Measurements from ENCODE around the gene STK39. TPM values are rescaled to one million over a fixed set of nuclear protein-coding genes. Genes with fewer than 3 reads are reported as not detected.

STK39 gene
- total RNA-seq, 1 experiment from 2014 or later = 18.3 TPM

DNA sequence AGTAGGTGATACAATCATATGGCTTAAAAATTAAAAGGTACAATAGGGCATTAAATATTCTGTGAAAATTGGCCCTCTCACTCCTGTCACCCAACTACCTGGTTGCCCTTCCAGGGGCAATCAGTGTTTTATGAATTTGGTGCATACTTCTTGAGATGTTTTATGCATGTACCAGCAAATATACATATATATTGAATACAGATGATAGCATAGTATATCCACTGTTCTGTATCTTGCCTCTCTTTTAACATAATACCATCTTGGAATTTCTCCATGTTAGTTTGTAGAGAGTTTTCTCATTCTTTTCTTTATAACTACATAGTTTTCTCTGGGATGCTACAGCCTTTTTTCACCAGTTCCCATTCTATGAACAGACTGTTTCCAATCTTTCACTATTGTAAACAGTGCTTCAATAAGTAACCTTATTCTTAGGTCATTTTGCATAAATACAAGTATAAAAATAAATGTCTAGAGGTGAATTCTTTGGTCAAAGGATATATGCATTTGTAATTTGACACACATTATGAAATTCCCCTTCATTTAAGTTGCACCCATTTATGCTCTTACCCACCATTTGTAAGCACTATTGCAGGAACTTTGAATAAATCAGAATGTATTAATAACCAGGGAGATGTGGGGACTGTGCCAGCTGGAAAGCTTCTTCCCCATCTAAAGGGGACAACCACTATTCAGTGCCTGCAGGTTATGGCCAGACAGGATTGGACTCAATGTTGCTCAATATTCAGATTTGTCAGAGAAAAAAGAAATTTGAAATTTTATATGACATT is 225.4 kb downstream of the STK39 start:
- no peak overlapping the region for H3K4me3 ChIP-seq
- no peak for DNase-seq (ENCODE audit: low read depth in 1 of 2, low spot score in 2 of 2)

DNA sequence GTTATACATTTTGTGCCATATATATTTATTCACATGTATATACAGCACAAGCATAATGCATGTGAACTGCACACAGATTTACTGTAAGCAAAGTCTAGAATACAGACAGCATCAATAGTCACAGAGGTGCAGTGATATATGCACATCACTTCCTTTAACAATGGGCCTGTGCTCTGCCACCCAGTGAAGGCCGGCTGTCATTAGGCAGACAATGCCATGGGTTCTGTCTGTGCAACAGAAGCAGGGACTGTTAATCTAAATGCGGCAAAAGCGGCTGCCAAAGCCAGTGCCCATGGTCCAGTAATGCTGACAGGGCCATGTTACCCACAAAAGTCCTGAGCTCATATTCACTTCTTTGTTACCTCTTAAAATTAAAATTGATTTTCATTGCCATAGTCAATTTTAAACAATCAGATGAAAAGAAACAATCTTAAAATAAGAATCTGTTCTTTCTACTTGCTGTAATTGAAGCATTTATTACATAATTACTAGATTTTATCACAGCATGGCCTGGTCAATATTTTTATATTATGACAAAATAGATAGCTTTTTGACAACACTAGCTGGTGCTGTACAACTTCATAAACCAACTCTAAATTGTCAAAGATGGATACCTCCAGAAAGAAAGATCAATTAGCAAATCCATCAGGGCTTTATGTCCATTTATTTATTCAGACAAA is 232.0 kb downstream of the STK39 start:
- Histone ChIP-seq H3K36me3 (no peaks in the 10 kb centered on the region), H3K4me1 (replicated peaks) (no peaks in the 10 kb centered on the region), H3K27ac (no peak overlapping the region), H3K27me3 (replicated peaks) (no peaks in the 10 kb centered on the region), H3K4me3 (no peak overlapping the region), H3K9me3 (replicated peaks) (no peaks in the 10 kb centered on the region)
- DNase-seq (ENCODE audit: low read depth in 1 of 2, low spot score in 2 of 2) = no peak

More for the DNA sequence above, 225.4 kb downstream of the STK39 start:
- no peak overlapping the region for H3K27ac ChIP-seq
- no peaks in the 10 kb centered on the region for H3K4me1 ChIP-seq (replicated peaks)
- no peaks in the 10 kb centered on the region for H3K9me3 ChIP-seq (replicated peaks)
- no peaks in the 10 kb centered on the region for H3K36me3 ChIP-seq
- no peaks in the 10 kb centered on the region for H3K27me3 ChIP-seq (replicated peaks)

DNA sequence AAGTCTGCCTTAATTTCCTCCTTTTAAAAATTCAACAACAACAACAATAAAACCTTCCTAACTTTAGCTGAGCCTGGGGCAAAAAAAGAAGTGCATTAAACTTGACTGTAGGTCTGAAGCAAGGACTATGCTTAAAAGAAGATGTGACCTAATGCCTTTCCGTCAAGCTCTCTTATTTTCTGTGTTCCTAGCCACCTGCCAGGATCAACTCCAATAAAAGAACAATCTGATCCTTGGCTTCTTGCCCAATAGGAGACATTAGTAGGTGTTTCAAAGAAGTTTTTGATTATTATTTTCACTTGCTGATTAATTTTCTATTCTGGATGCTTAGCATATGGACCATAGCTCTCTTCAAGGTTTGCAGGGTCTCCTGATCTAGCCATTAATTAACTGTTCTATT is 237.5 kb downstream of the STK39 start:
- Histone ChIP-seq H3K9me3 (replicated peaks) (no peaks in the 10 kb centered on the region), H3K4me1 (replicated peaks) (no peaks in the 10 kb centered on the region), H3K27me3 (replicated peaks) (no peaks in the 10 kb centered on the region), H3K36me3 (no peaks in the 10 kb centered on the region), H3K27ac (no peak overlapping the region), H3K4me3 (no peak overlapping the region)
- no peak for DNase-seq (ENCODE audit: low read depth in 1 of 2, low spot score in 2 of 2)

DNA sequence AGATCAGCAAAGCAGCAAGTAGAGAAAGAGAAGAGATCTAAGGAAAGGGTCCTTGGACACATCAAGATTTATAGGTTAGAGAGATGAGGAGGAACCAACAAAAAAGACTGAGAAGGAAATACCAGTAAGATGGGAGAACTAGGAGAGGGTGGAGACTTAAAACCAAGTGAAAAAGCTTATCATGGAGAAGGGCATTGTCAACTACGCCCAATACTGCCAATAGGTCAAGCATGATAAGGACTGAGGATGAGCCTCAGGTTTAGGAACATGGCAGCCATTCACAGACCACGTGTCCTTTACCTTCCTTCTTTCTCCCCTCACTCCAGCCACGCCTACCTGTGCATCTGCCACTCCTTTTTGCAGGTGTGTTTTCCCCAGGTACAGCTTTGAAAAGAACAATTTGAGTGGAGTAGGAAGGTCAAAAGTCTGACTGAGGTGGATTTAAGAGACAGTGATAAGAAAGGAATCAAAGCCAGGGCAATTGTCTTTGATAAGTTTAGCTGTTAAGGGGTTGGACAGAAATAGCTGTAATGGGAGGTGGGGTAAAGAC is 238.7 kb downstream of the STK39 start:
- no peaks in the 10 kb centered on the region for H3K9me3 ChIP-seq (replicated peaks)
- no peaks in the 10 kb centered on the region for H3K36me3 ChIP-seq
- H3K27me3 ChIP-seq (replicated peaks) = no peaks in the 10 kb centered on the region
- no peak for DNase-seq (ENCODE audit: low read depth in 1 of 2, low spot score in 2 of 2)
- no peak overlapping the region for H3K27ac ChIP-seq
- no peaks in the 10 kb centered on the region for H3K4me1 ChIP-seq (replicated peaks)
- no peak overlapping the region for H3K4me3 ChIP-seq

DNA sequence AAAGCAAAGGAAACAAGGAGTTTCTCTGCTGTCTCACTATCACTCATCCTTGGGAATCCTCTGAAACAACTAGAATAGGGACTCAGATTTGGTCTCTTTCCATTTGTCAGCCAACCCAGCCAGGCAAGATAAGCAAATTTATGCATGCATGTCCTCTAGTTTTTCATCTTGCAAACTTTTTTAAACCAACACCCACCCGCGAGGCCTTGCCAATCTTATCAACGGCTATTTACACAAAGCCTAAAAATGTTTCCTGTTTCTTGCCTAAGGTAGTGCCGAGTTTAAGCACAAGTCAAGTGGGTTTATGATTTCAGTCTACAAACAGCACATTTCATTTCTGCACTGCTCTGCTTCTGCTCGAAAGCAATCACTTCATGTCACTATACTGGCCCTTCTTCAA is 240.9 kb downstream of the STK39 start:
- no peak for DNase-seq (ENCODE audit: low read depth in 1 of 2, low spot score in 2 of 2)
- no peak overlapping the region for H3K27ac ChIP-seq
- H3K4me1 ChIP-seq (replicated peaks) = peaks cover 5% of the 10 kb centered on the region; the same call in 1 of the 2 replicates
- no peaks in the 10 kb centered on the region for H3K27me3 ChIP-seq (replicated peaks)
- H3K36me3 ChIP-seq = no peaks in the 10 kb centered on the region
- H3K4me3 ChIP-seq = no peak overlapping the region
- no peaks in the 10 kb centered on the region for H3K9me3 ChIP-seq (replicated peaks)

DNA sequence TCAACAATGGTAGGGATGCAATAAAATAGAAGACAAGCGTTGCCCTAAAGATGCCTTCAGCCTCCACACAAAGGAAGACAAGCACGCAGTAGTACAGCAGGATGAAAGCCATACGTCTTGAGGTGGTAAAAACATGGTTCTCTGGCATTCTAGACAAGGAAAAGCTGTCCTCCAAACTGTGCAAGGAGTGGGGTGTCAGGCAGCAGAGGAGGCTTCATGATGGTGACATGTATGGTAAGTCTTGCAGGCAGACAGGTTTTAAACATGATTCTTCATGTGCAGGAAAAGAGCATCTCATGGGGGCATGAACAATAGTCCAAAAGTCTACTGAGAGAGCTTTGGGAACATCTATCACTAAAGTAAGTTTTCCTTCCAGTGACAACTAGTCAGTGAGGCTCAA is 241.8 kb downstream of the STK39 start:
- no peak for DNase-seq (ENCODE audit: low read depth in 1 of 2, low spot score in 2 of 2)
- Histone ChIP-seq H3K27ac (no peak overlapping the region), H3K27me3 (replicated peaks) (no peaks in the 10 kb centered on the region), H3K9me3 (replicated peaks) (no peaks in the 10 kb centered on the region), H3K4me1 (replicated peaks) (peaks cover 5% of the 10 kb centered on the region; the same call in 1 of the 2 replicates), H3K4me3 (no peak overlapping the region), H3K36me3 (no peaks in the 10 kb centered on the region)

DNA sequence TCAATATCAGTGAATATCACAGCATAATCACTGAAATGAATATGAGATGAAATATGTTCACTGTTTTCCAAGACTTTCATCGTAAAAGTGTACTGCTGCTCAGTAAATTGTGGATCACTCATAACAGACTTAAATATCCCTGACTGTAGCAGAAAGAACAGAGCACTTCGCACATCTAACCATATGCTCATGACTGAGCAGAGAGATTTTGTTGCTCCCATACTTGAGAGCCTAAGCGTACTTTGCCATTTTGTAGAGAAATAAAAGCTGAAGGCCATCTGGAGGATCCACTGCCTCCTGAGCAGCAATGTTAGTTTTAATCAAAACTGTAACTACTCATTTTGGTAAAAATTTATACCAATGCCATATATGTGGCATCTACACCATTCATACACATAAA is 243.5 kb downstream of the STK39 start:
- Histone ChIP-seq H3K9me3 (replicated peaks) (no peaks in the 10 kb centered on the region), H3K4me3 (no peak overlapping the region), H3K27ac (no peak overlapping the region), H3K27me3 (replicated peaks) (no peaks in the 10 kb centered on the region), H3K4me1 (replicated peaks) (peaks cover 5% of the 10 kb centered on the region; the same call in 1 of the 2 replicates), H3K36me3 (no peaks in the 10 kb centered on the region)
- no peak for DNase-seq (ENCODE audit: low read depth in 1 of 2, low spot score in 2 of 2)

DNA sequence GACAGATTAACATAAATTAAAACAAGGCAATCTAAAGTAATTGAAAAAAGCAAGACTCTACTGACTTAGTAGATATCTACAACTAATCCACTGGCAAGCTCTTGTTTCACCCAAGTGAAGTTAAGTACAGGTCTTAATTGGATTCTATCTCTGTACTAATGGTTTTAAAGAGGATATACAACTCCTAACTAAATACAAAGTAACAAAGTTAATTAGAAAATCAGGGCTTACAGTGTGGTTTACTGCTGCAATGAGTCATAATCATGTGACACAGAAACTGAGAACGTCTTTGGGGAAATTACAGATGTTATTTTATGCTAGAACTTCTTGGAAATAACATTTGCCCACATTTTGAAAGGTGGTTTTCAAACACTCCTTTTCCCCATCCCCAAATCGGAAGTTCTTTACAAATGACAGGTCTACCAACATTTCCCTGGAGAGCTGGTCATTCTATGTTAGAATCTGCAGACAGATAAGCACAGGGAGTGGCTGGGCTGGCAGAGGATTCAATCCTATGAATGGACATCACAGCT is 245.3 kb downstream of the STK39 start:
- Histone ChIP-seq H3K27ac (no peak overlapping the region), H3K27me3 (replicated peaks) (no peaks in the 10 kb centered on the region), H3K4me3 (no peak overlapping the region), H3K36me3 (no peaks in the 10 kb centered on the region), H3K9me3 (replicated peaks) (no peaks in the 10 kb centered on the region), H3K4me1 (replicated peaks) (peaks cover 5% of the 10 kb centered on the region; the same call in 1 of the 2 replicates)
- DNase-seq (ENCODE audit: low read depth in 1 of 2, low spot score in 2 of 2) = peak in 1 of 2 experiments; percentile 10

DNA sequence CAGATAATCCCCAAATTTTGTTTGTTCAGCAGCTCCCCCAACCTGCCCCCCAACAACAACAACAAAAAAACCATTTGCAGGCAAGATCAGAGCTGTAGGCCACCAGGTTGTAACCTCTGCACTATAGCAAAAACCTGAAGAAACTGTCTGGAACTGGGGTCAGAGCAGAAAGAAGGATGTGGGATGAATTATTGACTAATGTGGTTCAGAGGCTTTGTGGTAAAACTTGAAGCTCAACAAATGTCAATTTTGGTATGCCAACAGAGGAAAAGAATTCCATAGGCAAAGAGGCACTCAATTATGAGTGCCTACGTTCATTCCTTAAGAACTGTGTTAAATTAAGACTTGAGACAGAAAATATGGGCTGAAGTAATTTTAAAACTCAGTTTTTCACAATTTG is 255.1 kb downstream of the STK39 start:
- DNase-seq (ENCODE audit: low read depth in 1 of 2, low spot score in 2 of 2) = no peak
- Histone ChIP-seq H3K36me3 (no peaks in the 10 kb centered on the region), H3K4me1 (replicated peaks) (no peaks in the 10 kb centered on the region), H3K4me3 (no peak overlapping the region), H3K9me3 (replicated peaks) (no peaks in the 10 kb centered on the region), H3K27ac (no peak overlapping the region), H3K27me3 (replicated peaks) (no peaks in the 10 kb centered on the region)

DNA sequence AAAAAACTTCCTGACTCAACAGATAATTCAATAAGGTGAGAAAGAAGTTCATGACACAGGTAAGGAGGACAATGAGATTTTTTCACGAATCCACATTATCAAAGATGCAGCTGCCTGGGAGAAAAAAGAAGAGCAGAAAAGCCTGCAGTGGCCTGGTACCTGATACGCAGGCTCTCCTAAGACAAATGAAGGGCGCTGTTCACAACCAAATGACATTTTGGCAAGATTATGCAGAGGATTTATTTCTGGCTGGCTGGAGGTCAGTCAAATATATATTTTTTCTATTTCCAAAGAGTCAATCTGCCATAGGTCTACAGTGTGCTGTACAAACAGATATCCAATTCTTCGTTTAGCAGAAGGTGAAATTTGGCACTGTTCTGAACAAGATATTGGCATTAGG is 257.3 kb downstream of the STK39 start:
- H3K27ac ChIP-seq = no peak overlapping the region
- no peaks in the 10 kb centered on the region for H3K27me3 ChIP-seq (replicated peaks)
- no peaks in the 10 kb centered on the region for H3K4me1 ChIP-seq (replicated peaks)
- no peak for DNase-seq (ENCODE audit: low read depth in 1 of 2, low spot score in 2 of 2)
- H3K36me3 ChIP-seq = no peaks in the 10 kb centered on the region
- H3K9me3 ChIP-seq (replicated peaks) = no peaks in the 10 kb centered on the region
- H3K4me3 ChIP-seq = no peak overlapping the region

DNA sequence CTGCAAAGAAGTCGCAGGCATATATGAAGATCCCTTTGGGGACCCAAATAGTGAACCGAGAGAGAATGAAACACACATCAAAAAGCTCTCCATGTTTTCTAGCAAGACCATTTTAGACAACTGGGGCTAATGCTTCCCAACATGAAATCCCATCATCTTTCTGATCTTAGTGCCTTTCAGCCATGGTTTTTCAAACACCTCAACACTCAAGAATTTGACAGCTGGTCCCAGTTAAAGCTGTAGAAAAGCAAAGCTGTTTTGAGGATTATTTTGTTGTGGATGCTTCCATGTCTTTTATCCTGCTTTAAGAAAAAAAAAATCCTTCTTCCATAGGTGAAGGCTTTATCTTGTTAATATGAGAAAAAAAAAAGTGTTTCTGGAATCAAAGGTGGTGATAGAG is 259.1 kb downstream of the STK39 start:
- H3K27ac ChIP-seq = no peak overlapping the region
- no peaks in the 10 kb centered on the region for H3K27me3 ChIP-seq (replicated peaks)
- no peaks in the 10 kb centered on the region for H3K36me3 ChIP-seq
- DNase-seq (ENCODE audit: low read depth in 1 of 2, low spot score in 2 of 2) = no peak
- H3K4me1 ChIP-seq (replicated peaks) = no peaks in the 10 kb centered on the region
- H3K4me3 ChIP-seq = no peak overlapping the region
- no peaks in the 10 kb centered on the region for H3K9me3 ChIP-seq (replicated peaks)

DNA sequence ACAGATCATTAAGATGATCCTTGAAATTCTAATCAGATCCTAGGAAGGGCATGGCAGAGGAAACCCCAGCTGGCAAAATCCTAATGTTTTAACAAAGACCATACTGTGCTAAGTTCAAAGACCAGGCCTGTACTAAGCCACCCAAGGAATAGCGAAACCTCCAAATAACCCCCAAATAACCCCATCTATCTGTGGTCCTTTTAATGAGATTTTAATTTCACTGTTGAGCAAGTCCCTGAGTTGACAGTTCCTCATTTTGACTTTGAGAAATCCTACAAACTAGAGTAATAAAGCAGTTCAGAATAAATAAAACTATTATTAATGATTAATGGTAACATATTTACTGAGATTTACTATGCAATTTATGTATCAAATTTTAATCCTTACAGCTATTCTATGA is 259.8 kb downstream of the STK39 start:
- Histone ChIP-seq H3K9me3 (replicated peaks) (no peaks in the 10 kb centered on the region), H3K36me3 (no peaks in the 10 kb centered on the region), H3K27me3 (replicated peaks) (no peaks in the 10 kb centered on the region), H3K4me1 (replicated peaks) (no peaks in the 10 kb centered on the region), H3K4me3 (no peak overlapping the region), H3K27ac (no peak overlapping the region)
- DNase-seq (ENCODE audit: low read depth in 1 of 2, low spot score in 2 of 2) = no peak

DNA sequence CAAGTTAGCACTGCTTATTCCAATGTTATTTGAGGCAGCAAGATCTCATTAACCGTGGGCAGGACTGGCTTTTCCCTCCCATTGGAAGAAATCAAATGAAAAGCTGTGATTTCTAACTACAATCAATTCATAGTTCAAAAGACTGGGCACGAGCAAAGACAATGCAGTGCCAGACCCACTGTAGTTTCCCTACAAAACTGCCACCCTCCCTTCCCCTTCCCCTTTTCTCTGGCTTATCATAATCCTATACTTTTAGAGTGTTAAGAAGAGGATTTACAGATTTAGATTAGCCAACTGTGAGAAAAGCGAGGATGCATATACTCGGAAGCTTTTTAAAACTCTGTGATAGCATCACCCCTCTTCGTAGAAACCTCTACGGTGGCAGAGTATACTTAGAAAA is 260.4 kb downstream of the STK39 start:
- Histone ChIP-seq H3K27ac (no peak overlapping the region), H3K27me3 (replicated peaks) (no peaks in the 10 kb centered on the region)
- DNase-seq (ENCODE audit: low read depth in 1 of 2, low spot score in 2 of 2) = no peak

DNA sequence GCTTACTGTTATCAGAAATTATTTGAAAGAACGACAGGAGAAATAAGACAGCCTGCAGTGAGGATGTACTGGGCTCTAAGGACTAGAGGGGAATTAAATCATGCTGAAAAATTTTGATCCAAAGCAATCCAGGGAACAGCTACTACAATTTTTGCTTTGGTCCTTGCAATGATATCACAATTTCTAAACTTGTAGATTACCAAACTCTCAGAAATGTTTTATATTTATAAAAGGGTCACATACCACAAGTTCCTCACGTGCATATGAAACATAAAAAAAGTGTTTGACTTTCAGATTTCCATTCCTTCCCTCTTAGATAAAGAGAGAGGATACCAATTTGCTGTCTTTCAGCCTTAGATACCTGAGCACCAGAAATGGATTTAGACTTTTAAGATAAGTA is 261.2 kb downstream of the STK39 start:
- Histone ChIP-seq H3K4me1 (replicated peaks) (no peaks in the 10 kb centered on the region), H3K27ac (no peak overlapping the region), H3K36me3 (no peaks in the 10 kb centered on the region), H3K9me3 (replicated peaks) (no peaks in the 10 kb centered on the region), H3K4me3 (no peak overlapping the region), H3K27me3 (replicated peaks) (no peaks in the 10 kb centered on the region)
- no peak for DNase-seq (ENCODE audit: low read depth in 1 of 2, low spot score in 2 of 2)

More for the DNA sequence above, 260.4 kb downstream of the STK39 start:
- H3K9me3 ChIP-seq (replicated peaks) = no peaks in the 10 kb centered on the region
- H3K4me1 ChIP-seq (replicated peaks) = no peaks in the 10 kb centered on the region
- no peaks in the 10 kb centered on the region for H3K36me3 ChIP-seq
- H3K4me3 ChIP-seq = no peak overlapping the region

Data from SJSA1 (cell line).